ENCODE measurements around the gene KDM4D.

- TF ChIP-seq CTCF (IDR thresholded peaks at IDR 0.05), result no peak
- TF ChIP-seq POLR2A (IDR thresholded peaks at IDR 0.05), result no peak
Observed at GRCh38 chr11:94926271-94926625, 47.3 kb upstream of the KDM4D start.

All from thyroid gland (tissue), 4 donors.